Measurements from ENCODE around the gene RNH1.

RNH1 gene

GRCh38 chr11:488992-489391, 18.1 kb downstream of the RNH1 start:
- no peak overlapping the region for H3K9ac ChIP-seq (ENCODE audit: low read depth, low read length)
- H3K79me2 ChIP-seq (ENCODE audit: insufficient read depth, low read length), result peaks cover 8% of the 10 kb centered on the region; the same call in 1 of the 2 replicates
- H3K27me3 ChIP-seq (ENCODE audit: insufficient read depth, low read length, poor library complexity), result no peaks in the 10 kb centered on the region
- H4K20me1 ChIP-seq (ENCODE audit: insufficient read depth, low read length), result peaks cover 11% of the 10 kb centered on the region; the same call in 1 of the 2 replicates
- no peak for DNase-seq
- H3K4me2 ChIP-seq (ENCODE audit: insufficient read depth, low read length), result no peak overlapping the region
- no peaks in the 10 kb centered on the region for H3K4me1 ChIP-seq (ENCODE audit: insufficient read depth, low read length)
- no peak overlapping the region for H3K27ac ChIP-seq (ENCODE audit: low read length)
- TF ChIP-seq CTCF (IDR thresholded peaks at IDR 0.05; ENCODE audit: borderline replicate concordance, extremely low read depth, low read length, poor library complexity, severe bottlenecking), result no peak
- TF ChIP-seq EZH2 (IDR thresholded peaks at IDR 0.05; ENCODE audit: borderline replicate concordance, low read depth, low read length, severe bottlenecking), result no peak
- peaks cover 42% of the 10 kb centered on the region for H3K36me3 ChIP-seq (ENCODE audit: insufficient read depth, low read length)
- H3K9me3 ChIP-seq (ENCODE audit: insufficient read depth, low read length, severe bottlenecking), result no peaks in the 10 kb centered on the region
- no peak for ATAC-seq (ENCODE audit: insufficient read depth, low read depth)
- no peak overlapping the region for H3K4me3 ChIP-seq (ENCODE audit: low read depth in 1 of 2, low read length in 2 of 2)
- no peak overlapping the region for H2AFZ ChIP-seq (ENCODE audit: low read depth, low read length)

- TF ChIP-seq EZH2 (IDR thresholded peaks at IDR 0.05; ENCODE audit: borderline replicate concordance, low read depth, low read length, severe bottlenecking) (no peak), CTCF (IDR thresholded peaks at IDR 0.05; ENCODE audit: borderline replicate concordance, extremely low read depth, low read length, poor library complexity, severe bottlenecking) (no peak)
- no peaks in the 10 kb centered on the region for H3K9me3 ChIP-seq (ENCODE audit: insufficient read depth, low read length, severe bottlenecking)
- ATAC-seq (ENCODE audit: insufficient read depth, low read depth), result no peak
- DNase-seq, result no peak
- peaks cover 12% of the 10 kb centered on the region; the same call in 1 of the 2 replicates for H4K20me1 ChIP-seq (ENCODE audit: insufficient read depth, low read length)
- H3K4me1 ChIP-seq (ENCODE audit: insufficient read depth, low read length), result no peaks in the 10 kb centered on the region
- H2AFZ ChIP-seq (ENCODE audit: low read depth, low read length), result no peak overlapping the region
- H3K9ac ChIP-seq (ENCODE audit: low read depth, low read length), result no peak overlapping the region
- H3K27me3 ChIP-seq (ENCODE audit: insufficient read depth, low read length, poor library complexity), result no peaks in the 10 kb centered on the region
- H3K79me2 ChIP-seq (ENCODE audit: insufficient read depth, low read length), result peaks cover 10% of the 10 kb centered on the region; the same call in 1 of the 2 replicates
- no peak overlapping the region for H3K4me2 ChIP-seq (ENCODE audit: insufficient read depth, low read length)
- H3K27ac ChIP-seq (ENCODE audit: low read length), result no peak overlapping the region
- peaks cover 38% of the 10 kb centered on the region for H3K36me3 ChIP-seq (ENCODE audit: insufficient read depth, low read length)
- no peak overlapping the region for H3K4me3 ChIP-seq (ENCODE audit: low read depth in 1 of 2, low read length in 2 of 2)
Observed at GRCh38 chr11:488579-488978, 18.5 kb downstream of the RNH1 start.

GRCh38 chr11:488062-488461, 19.0 kb downstream of the RNH1 start:
- Histone ChIP-seq H4K20me1 (ENCODE audit: insufficient read depth, low read length) (peaks cover 14% of the 10 kb centered on the region; the same call in 1 of the 2 replicates), H3K27me3 (ENCODE audit: insufficient read depth, low read length, poor library complexity) (no peaks in the 10 kb centered on the region), H3K4me2 (ENCODE audit: insufficient read depth, low read length) (no peak overlapping the region), H3K79me2 (ENCODE audit: insufficient read depth, low read length) (peaks cover 11% of the 10 kb centered on the region; the same call in 1 of the 2 replicates), H2AFZ (ENCODE audit: low read depth, low read length) (no peak overlapping the region), H3K4me1 (ENCODE audit: insufficient read depth, low read length) (no peaks in the 10 kb centered on the region), H3K4me3 (ENCODE audit: low read depth in 1 of 2, low read length in 2 of 2) (no peak overlapping the region), H3K9me3 (ENCODE audit: insufficient read depth, low read length, severe bottlenecking) (no peaks in the 10 kb centered on the region), H3K27ac (ENCODE audit: low read length) (no peak overlapping the region), H3K9ac (ENCODE audit: low read depth, low read length) (no peak overlapping the region), H3K36me3 (ENCODE audit: insufficient read depth, low read length) (peaks cover 35% of the 10 kb centered on the region)
- DNase-seq (no peak), ATAC-seq (ENCODE audit: insufficient read depth, low read depth) (no peak)
- TF ChIP-seq CTCF (IDR thresholded peaks at IDR 0.05; ENCODE audit: borderline replicate concordance, extremely low read depth, low read length, poor library complexity, severe bottlenecking) (no peak), EZH2 (IDR thresholded peaks at IDR 0.05; ENCODE audit: borderline replicate concordance, low read depth, low read length, severe bottlenecking) (no peak)

All from DND-41 (cell line).